Measurements from ENCODE around the gene FAM83F. TPM values are rescaled to one million over a fixed set of nuclear protein-coding genes. Genes with fewer than 3 reads are reported as not detected.

Gene FAM83F
- total RNA-seq, 4 donors from 2014 or later, result 32.4 to 52.9 (median 41.2) TPM

DNA sequence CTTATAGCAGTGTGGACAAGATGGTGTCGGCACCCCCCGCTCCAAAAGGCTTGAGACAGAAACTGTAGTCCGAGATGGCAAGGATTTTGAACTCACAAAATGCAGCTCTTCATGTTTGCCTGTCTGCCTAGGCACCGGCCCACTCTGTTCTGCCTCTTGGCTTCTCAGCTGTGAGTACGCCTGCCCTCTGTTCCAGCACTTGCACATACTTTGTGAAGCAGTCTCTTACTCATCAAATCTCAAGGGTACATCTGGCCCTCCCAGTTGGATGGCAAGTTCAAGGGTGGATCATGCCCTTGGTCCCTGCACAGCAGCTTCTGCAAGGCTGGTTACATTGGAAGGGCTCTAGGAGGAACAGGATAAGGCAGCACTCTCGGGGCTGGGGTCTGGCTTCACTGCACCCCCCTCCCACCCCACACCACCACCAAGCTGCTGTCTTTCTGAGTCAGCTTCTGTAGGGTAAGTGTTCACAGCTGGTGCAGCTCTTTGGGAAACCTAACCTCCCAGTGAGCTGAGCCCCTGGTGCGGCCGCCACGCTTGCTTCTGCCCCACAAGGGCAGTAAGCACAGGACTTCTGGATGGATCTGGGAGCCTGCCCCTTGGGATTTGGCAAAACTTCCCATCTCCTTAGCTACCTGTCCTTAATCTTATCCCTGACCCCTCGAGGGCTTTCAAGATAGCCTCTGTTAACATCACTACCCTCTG lies 37.2 kb downstream of the FAM83F start:
- WGBS, 2 donors, result 60 to 74% methylated on average over 10 of the region's 10 CpGs
- TF ChIP-seq POLR2A (IDR thresholded peaks at IDR 0.05), result no peak
- TF ChIP-seq, protein P1, sequence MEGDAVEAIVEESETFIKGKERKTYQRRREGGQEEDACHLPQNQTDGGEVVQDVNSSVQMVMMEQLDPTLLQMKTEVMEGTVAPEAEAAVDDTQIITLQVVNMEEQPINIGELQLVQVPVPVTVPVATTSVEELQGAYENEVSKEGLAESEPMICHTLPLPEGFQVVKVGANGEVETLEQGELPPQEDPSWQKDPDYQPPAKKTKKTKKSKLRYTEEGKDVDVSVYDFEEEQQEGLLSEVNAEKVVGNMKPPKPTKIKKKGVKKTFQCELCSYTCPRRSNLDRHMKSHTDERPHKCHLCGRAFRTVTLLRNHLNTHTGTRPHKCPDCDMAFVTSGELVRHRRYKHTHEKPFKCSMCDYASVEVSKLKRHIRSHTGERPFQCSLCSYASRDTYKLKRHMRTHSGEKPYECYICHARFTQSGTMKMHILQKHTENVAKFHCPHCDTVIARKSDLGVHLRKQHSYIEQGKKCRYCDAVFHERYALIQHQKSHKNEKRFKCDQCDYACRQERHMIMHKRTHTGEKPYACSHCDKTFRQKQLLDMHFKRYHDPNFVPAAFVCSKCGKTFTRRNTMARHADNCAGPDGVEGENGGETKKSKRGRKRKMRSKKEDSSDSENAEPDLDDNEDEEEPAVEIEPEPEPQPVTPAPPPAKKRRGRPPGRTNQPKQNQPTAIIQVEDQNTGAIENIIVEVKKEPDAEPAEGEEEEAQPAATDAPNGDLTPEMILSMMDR (IDR thresholded peaks at IDR 0.05), result no peak
- intact Hi-C loops (cut with DNase I; ENCODE audit: low total_unique reads), result no loop called here
- DNase-seq (ENCODE audit: low spot score in 2 of 2), result peak in 1 of 2 donors; percentile 77
- no peak overlapping the region for H3K4me3 ChIP-seq (ENCODE audit: low read depth, poor library complexity, severe bottlenecking)

DNA sequence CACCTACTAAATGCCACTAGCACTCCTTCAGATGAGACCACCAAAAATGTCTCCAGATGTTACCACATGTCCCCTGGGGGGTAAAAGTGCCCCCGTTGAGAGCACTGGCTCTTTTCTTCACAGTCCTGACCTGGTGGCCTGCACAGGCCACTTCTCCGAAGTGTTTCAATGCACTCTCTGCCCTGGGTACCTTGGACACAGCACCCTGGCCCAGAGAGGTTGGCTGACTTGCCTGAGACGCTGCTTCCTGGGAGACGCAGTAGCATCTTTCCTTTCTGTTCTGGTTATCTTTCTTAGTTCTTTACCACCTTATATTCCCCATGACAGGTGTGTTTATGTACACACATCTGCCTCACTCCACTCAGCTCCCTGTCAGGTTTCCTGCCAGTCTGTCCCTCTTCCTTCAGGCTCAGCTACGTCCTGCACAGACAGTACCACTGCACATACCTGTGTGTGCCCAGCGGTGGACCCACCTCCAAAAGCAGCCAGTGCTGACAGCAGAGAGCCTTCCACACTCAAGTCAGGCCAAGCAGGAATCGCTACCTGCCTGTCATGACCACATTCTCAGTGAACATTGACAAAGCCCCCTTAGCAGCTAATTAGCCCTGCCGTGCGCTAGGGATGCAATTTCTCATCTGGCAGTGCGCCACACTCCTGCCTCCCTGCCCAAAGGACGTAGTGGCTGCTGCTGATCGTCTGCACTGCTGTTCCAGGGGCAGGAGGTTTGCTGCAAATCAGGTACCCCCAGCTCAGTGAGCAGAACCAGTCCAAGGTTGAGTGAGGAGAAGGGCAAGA lies 39.0 kb downstream of the FAM83F start:
- TF ChIP-seq, protein P1 (IDR thresholded peaks at IDR 0.05), result no peak
- TF ChIP-seq POLR2A (IDR thresholded peaks at IDR 0.05), result no peak
- no peak overlapping the region for H3K4me3 ChIP-seq (ENCODE audit: low read depth, poor library complexity, severe bottlenecking)
- peak in 1 of 2 donors; percentile 82 for DNase-seq (ENCODE audit: low spot score in 2 of 2)
- WGBS, 2 donors, result 69 to 77% methylated on average over 10 to 12 of the region's 12 CpGs
- intact Hi-C loops (cut with DNase I; ENCODE audit: low total_unique reads), result no loop called here

DNA sequence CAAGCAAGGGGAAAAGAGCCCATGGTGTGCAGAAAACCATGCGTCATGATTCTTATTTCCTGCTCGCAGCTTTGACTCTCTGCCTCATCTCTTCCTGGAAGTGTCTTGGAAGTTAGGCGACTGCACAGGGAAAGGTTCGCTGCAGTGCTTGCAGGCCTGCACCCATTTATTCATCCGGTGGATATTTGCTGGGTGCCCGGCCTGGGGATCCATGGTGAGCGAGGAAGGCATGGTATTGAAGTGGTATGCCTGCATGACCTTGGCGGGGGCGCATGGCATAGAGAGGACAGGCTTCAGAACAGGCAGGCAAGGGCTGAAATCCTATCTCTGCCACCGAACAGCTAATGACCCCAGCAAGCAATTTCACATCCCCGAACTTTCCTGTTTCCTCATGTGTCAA lies 40.6 kb downstream of the FAM83F start:
- TF ChIP-seq POLR2A (IDR thresholded peaks at IDR 0.05), result no peak
- TF ChIP-seq, protein P1 (IDR thresholded peaks at IDR 0.05), result no peak
- 91 to 95% methylated on average over 11 of the region's 11 CpGs for WGBS, 2 donors
- H3K4me3 ChIP-seq (ENCODE audit: low read depth, poor library complexity, severe bottlenecking), result no peak overlapping the region
- intact Hi-C loops (cut with DNase I; ENCODE audit: low total_unique reads), result no loop called here
- peak in 1 of 2 donors; percentile 77 for DNase-seq (ENCODE audit: low spot score in 2 of 2)

DNA sequence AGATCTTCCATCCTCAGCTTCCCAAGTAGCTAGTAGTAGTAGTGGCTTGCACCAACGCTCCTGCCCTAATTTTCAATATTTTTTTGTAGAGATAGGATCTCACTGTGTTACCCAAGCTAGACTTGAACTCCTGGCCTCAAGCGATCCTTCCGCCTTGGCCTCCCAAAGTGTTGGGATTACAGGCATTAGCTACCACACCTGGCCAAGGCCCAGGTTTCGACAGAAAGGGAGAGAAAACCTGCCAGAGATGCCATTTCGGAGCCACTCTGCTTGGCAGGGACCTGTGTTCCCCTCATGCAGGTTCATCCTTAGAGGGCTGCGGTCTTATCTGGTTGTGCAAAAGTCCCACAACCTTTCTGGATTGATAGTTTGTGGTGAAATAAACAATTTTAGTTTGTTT lies 41.4 kb downstream of the FAM83F start:
- H3K4me3 ChIP-seq (ENCODE audit: low read depth, poor library complexity, severe bottlenecking), result no peak overlapping the region
- intact Hi-C loops (cut with DNase I; ENCODE audit: low total_unique reads), result no loop called here
- TF ChIP-seq, protein P1 (IDR thresholded peaks at IDR 0.05), result no peak
- no peak for TF ChIP-seq POLR2A (IDR thresholded peaks at IDR 0.05)
- peak in 1 of 2 donors; percentile 80 for DNase-seq (ENCODE audit: low spot score in 2 of 2)
- WGBS, 2 donors, result 68 to 70% methylated on average over 6 of the region's 6 CpGs

DNA sequence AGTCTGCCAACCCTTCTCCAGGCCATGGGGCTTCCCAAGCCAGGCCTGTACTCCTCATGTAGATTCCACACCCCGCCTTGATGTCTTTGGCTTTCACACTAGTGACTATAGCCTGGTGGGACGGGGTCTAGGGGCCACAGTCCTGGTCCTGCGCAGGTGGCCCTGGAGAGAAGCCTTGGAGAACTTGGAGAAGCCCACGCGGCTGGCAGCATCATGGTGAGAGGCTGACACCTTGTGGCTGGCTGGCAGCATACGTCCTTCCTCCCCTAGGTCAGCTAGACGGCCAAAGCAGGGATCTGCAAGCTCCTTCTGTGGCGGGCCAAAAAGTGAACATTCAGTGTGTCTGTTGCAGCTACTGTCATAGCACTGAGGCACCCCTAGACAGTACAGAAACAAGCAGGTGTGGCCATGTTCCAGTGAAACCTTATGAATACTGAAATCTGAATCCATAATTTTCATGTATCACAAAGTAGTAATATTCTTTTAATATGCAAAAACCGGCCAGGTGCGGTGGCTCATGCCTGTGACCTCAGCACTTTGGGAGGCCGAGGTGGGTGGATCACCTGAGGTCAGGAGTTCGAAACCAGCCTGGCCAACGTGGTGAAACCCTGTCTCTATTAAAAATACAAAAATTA lies 42.0 kb downstream of the FAM83F start:
- TF ChIP-seq, protein P1 (IDR thresholded peaks at IDR 0.05), result no peak
- no peak for TF ChIP-seq POLR2A (IDR thresholded peaks at IDR 0.05)
- intact Hi-C loops (cut with DNase I; ENCODE audit: low total_unique reads), result no loop called here
- 37 to 51% methylated on average over 13 of the region's 13 CpGs for WGBS, 2 donors
- no peak overlapping the region for H3K4me3 ChIP-seq (ENCODE audit: low read depth, poor library complexity, severe bottlenecking)
- DNase-seq (ENCODE audit: low spot score in 2 of 2), result peak in 1 of 2 donors; percentile 86
